Prostate gland (tissue), 2 donors: ENCODE data around the gene RRN3. TPM values are rescaled to one million over a fixed set of nuclear protein-coding genes. Genes with fewer than 3 reads are reported as not detected.
"Not testable (repeated sequence)": the region's sequence is repeated elsewhere in the genome, so short reads cannot be mapped to it uniquely, and the experiment has no call there.

Source experiments
- DNase-seq: peaks from one replicate; pipeline ENCODE4 v3.0.0-alpha.2; 2019; ENCODE audit warnings: low spot score
- H3K27ac ChIP-seq, 2 donors: fragments of 200-600 bp; sonication (generic); 2 replicates each; pipeline ENCODE4 v1.5.1; 2017 to 2019
- H3K27me3 ChIP-seq: fragments of 200-600 bp; sonication (generic); replicated peaks from 2 replicates; pipeline ENCODE4 v1.5.1; 2019; ENCODE audit not compliant: insufficient read depth
- H3K36me3 ChIP-seq, 2 donors: fragments of 200-600 bp; sonication (generic); 1 replicate in 1 of 2; 2 replicates in 1 of 2; pipeline versions ENCODE4 v1.5.1 to v1.8.1; 2017 to 2019
- H3K4me1 ChIP-seq: fragments of 200-600 bp; sonication (generic); replicated peaks from 2 replicates; pipeline ENCODE4 v1.5.1; 2019
- H3K4me3 ChIP-seq, 2 donors: fragments of 200-600 bp; sonication (generic); 2 replicates each; pipeline ENCODE4 v1.5.1; 2017 to 2019
- H3K9me3 ChIP-seq: fragments of 200-600 bp; sonication (generic); 2 replicates; pipeline ENCODE4 v1.5.1; 2017
- POLR2A ChIP-seq: fragments of 450-650 bp; IDR thresholded peaks from one replicate; pipeline ENCODE4 v1.6.1; 2016; ENCODE audit warnings: antibody characterized with exemption, mild to moderate bottlenecking
- POLR2AphosphoS5 ChIP-seq: sonication (generic); formaldehyde crosslinking; IDR thresholded peaks from one replicate; pipeline ENCODE4 v1.6.1; 2017; ENCODE audit warnings: antibody characterized with exemption
- WGBS: methylation state at CpG from one replicate; pipeline ENCODE4 v1.1.5; 2018; 5-methylcytosine and 5-hydroxymethylcytosine counted together
- intact Hi-C: fragments of 100-400 bp; cut with DNase I; formaldehyde crosslinking; loops from one replicate; pipeline ENCODE4 v1.14.2; 2022
- total RNA-seq, 2 donors: library from RNA; depleted of rRNA; stranded (reverse); fragments of >200 nt; gene quantifications; one replicate each; pipeline ENCODE4 v1.1.0, GENCODE V29; 2016
- TF ChIP-seq, protein P1 (sequence below), 4 experiments: fragments of 200-600 bp in 2 of 4; fragments of 450-650 bp in 2 of 4; sonication (generic) in 2 of 4; IDR thresholded peaks; 1 replicate in 3 of 4; 2 replicates in 1 of 4; pipeline ENCODE4 v1.5.1; 2016 to 2019; ENCODE audit warnings: antibody characterized with exemption in 4 of 4, mild to moderate bottlenecking in 2 of 4, moderate library complexity in 2 of 4

The RRN3 gene
- total RNA-seq, 2 donors from 2014 or later = 34.7 to 37.9 TPM

DNA sequence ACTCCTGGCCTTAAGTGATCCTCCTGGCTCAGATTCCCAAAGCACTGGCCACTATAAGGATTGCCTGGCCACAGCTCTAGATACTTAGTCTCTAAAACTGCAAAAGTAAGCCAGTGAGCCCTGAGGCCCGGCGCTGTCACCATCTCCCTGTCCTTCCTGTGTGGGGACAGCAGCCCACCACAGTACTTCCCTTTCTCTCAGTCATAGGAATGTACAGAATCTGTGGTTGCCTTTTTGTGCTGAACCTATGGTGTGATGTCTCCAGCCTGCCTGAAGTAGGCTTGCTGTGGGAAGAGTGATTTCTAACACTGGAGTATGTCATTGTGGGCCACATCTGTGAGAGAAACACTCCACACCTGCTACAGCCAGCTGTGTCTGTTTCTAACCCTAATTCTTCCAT lies 62.9 kb downstream of the RRN3 start:
- no peaks in the 10 kb centered on the region for H3K27me3 ChIP-seq
- H3K36me3 ChIP-seq = peaks cover 23 to 30% of the 10 kb centered on the region in 2 donors
- intact Hi-C loops = no loop called here
- no peaks in the 10 kb centered on the region for H3K4me1 ChIP-seq
- H3K9me3 ChIP-seq = no peaks in the 10 kb centered on the region
- H3K27ac ChIP-seq = no peak overlapping the region
- H3K4me3 ChIP-seq = no peak overlapping the region
- TF ChIP-seq, protein P1, sequence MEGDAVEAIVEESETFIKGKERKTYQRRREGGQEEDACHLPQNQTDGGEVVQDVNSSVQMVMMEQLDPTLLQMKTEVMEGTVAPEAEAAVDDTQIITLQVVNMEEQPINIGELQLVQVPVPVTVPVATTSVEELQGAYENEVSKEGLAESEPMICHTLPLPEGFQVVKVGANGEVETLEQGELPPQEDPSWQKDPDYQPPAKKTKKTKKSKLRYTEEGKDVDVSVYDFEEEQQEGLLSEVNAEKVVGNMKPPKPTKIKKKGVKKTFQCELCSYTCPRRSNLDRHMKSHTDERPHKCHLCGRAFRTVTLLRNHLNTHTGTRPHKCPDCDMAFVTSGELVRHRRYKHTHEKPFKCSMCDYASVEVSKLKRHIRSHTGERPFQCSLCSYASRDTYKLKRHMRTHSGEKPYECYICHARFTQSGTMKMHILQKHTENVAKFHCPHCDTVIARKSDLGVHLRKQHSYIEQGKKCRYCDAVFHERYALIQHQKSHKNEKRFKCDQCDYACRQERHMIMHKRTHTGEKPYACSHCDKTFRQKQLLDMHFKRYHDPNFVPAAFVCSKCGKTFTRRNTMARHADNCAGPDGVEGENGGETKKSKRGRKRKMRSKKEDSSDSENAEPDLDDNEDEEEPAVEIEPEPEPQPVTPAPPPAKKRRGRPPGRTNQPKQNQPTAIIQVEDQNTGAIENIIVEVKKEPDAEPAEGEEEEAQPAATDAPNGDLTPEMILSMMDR (IDR thresholded peaks at IDR 0.05) = no peak
- TF ChIP-seq POLR2AphosphoS5 (no peak), POLR2A (no peak)
- 96% methylated on average over 2 of the region's 2 CpGs for WGBS
- no peak for DNase-seq

DNA sequence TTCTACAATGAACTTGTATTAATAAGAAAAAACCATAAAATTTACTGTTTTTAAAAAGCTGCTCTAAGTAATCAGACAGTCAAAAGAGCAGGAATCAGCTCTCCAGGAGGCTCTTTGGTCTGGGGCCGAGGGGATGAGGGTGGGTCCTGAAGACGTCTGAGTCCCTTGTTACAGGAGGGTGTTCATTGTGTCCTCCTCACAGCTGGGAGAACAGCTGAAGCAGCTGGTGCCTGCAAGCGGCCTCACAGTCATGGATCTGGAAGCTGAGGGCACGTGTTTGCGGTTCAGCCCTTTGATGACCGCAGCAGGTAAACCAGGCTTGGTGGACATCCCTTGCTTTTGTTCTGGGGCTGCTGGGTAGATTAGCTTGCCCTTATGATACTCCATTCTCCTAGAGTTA lies 64.3 kb downstream of the RRN3 start:
- H3K4me3 ChIP-seq, H3K9me3 ChIP-seq, H3K27me3 ChIP-seq, DNase-seq, H3K27ac ChIP-seq, intact Hi-C loops, H3K4me1 ChIP-seq: not testable (repeated sequence)
- peaks cover 19 to 28% of the 10 kb centered on the region in 2 donors for H3K36me3 ChIP-seq
- WGBS = 76% methylated on average over 6 of the region's 6 CpGs

DNA sequence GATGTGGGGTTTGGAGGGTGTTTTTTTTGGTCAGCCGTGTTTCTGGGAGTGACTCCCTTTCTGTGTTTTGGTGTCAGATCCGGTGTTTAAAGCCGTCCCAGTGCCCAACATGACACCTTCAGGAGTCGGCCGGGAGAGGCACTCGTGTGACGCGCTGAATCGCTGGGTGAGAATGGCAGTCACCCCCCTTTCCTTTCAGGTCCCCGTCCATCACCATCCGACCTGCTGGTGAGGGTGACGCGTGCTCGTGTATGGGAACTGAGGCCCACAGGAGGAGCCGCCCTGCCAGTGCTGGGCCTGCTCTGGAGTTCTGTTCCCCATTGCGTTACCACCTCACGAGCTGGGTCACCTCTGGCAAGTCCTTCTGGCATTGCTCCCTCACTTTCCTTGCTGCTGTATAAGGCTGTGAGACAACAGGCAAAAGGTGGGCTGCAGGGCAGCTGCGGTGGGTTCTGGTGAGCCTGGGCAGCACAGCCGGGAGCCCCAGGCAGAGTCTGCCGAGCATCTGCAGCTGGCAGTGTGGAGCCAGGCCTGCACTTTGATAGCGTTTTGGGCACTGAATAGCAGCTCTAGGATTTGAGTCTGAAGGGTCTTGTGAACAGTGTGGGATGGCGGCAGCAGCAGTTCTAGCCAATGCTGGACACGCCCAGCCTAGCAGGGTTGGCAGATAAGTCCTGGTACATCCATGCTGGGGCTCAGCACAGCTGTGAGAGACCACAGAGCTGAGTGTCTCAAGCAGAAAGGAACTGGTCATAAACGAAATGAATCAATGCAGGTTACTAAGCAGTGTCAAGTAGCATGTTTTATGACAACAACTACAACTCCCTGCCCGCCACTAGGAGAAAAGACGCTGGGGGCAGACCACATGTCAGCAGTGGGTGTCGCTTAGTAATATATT lies 65.0 kb downstream of the RRN3 start:
- H3K27ac ChIP-seq = peak overlapping the region; percentile 2 to 4
- H3K4me3 ChIP-seq, intact Hi-C loops, H3K27me3 ChIP-seq, H3K4me1 ChIP-seq, H3K9me3 ChIP-seq, DNase-seq: not testable (repeated sequence)
- H3K36me3 ChIP-seq = peaks cover 12 to 24% of the 10 kb centered on the region in 2 donors
- WGBS = 68% methylated on average over 27 of the region's 27 CpGs

- H3K4me1 ChIP-seq, H3K27me3 ChIP-seq, DNase-seq, H3K4me3 ChIP-seq, intact Hi-C loops, H3K9me3 ChIP-seq: not testable (repeated sequence)
- 74% methylated on average over 6 of the region's 6 CpGs for WGBS
- Histone ChIP-seq H3K36me3 (peaks cover 5 to 18% of the 10 kb centered on the region in 2 donors), H3K27ac (peak overlapping the region; percentile 2 to 4)
These were observed 65.7 kb downstream of the RRN3 start for GRCh38 chr16:15028345-15028715.

DNA sequence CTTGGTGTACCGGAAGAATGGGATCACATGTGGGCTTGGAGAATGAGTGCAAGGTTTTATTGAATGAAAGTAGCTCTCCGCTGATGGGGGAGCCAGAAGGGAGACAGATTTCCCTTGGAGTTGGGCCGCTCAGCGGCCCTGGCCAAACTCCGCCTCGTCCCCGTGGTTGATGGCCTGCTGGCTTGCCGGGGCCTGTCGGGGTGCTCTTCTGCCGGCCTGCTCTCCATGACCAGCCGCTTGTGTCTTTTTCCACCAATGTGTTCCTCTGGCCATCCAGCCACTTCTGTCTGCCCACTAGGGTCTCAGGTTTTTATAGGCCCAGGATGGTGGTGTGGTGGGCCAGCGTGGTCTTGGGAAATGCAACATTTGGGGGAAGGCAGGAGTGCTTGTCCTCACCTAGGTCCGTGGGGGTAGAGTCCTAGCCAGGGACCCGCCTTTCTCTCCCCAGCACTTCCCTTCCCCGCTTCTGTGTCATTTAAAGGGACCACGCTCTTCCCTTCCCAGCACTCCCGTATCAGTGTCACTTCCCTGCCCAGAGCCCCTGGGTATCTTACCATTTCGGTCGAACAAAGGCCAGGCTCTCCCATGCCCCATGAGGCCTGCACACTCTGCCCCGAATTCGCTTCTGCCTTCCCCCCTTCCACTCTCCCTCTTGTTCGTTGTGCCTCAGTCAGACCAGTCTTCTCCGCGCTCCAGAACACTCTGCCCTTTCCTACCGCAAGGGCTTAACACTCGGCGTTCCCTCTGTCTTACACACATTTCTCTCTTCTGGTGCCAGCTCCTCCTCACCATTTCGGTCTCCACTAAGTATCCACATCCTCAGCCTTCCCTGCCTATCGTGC lies 66.3 kb downstream of the RRN3 start:
- intact Hi-C loops = not testable (repeated sequence)

DNA sequence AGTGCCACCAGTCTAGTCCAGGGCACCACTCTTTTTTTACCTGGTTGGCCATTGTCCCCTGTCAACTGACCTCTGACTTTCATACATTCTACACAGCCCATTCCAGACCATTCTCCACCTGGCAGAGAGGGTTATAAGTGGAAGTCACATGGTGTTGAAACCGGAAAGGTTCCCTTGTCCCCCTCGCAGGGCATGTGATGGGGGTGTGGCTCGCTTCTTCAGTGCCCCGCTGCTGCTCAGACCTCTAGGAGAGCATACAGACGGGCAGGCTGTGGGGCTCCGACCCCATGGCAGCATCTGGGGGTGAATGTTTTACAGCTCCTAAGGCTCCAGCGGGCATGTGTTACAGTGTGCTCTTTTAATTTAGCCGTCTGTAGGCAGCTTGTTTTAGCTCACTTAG lies 67.0 kb downstream of the RRN3 start:
- not testable (repeated sequence) for H3K4me1 ChIP-seq
- 73% methylated on average over 7 of the region's 8 CpGs for WGBS

More for the DNA sequence above, 66.3 kb downstream of the RRN3 start:
- H3K27me3 ChIP-seq, H3K4me1 ChIP-seq, H3K4me3 ChIP-seq, H3K9me3 ChIP-seq: not testable (repeated sequence)
- peak; percentile 56 for DNase-seq
- WGBS = 65% methylated on average over 29 of the region's 29 CpGs
- H3K27ac ChIP-seq = peak overlapping the region; percentile 34 to 38
- peaks cover 0 to 12% of the 10 kb centered on the region in 2 donors for H3K36me3 ChIP-seq

DNA sequence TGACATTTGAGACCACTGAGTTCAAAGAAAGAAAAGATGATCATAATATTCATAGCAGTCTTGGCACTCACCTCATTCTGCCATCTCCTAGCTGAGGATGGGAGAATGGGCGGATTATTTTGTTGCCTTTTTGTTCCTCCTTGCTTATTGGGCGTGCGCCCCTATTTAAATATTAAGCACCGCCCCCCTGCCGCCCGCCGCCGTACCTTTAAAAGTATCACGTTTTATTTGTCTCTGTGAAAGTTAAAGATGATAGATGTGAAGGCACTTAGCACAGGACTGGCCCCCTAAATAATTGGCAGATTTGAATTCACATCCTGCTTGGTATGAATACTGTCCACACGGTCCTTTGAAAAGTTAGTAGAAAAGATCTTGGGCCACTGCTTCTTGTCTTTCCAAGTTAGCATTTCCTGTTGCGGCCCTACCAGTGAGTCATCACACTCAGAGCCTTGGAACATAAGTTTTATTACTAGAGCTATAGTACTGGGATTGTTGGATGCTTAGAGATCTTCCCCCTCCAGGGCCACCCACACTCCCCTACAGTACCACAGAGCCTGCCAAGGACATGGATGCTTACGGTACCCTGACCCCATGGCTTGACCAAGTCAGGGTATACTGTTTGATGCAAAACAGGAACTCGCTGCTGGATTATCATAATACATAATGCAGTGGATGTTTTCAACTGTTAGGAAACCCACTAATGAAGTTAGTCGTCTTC lies 68.7 kb downstream of the RRN3 start:
- H3K9me3 ChIP-seq, DNase-seq, H3K27ac ChIP-seq, H3K4me3 ChIP-seq, H3K27me3 ChIP-seq, H3K4me1 ChIP-seq, intact Hi-C loops: not testable (repeated sequence)
- 78% methylated on average over 14 of the region's 14 CpGs for WGBS
- peaks cover 0 to 16% of the 10 kb centered on the region in 2 donors for H3K36me3 ChIP-seq

More for the DNA sequence above, 67.0 kb downstream of the RRN3 start:
- intact Hi-C loops, H3K27me3 ChIP-seq, H3K9me3 ChIP-seq, H3K4me3 ChIP-seq, H3K27ac ChIP-seq, DNase-seq: not testable (repeated sequence)
- peaks cover 0 to 12% of the 10 kb centered on the region in 2 donors for H3K36me3 ChIP-seq

DNA sequence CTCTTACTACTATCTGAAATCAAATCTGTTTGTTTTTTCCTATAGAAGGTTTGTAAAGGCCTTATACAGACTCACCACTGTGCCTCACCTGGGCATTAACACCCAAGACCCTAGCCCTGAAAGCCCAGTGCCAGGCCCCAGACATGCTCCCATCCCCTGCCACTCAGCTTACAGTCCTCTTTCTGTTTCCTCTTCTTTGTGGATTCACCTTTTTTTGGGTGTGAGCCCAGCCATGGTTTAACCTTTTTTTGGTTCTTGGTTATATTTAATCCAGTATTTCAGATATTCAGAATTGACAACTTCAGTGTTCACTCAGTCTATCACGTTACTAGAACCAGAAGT lies 69.2 kb downstream of the RRN3 start:
- H3K4me1 ChIP-seq, intact Hi-C loops, H3K9me3 ChIP-seq, H3K27me3 ChIP-seq, H3K4me3 ChIP-seq, H3K27ac ChIP-seq, DNase-seq: not testable (repeated sequence)
- WGBS = 70% methylated on average over 1 of the region's 1 CpG
- peaks cover 0 to 16% of the 10 kb centered on the region in 2 donors for H3K36me3 ChIP-seq

DNA sequence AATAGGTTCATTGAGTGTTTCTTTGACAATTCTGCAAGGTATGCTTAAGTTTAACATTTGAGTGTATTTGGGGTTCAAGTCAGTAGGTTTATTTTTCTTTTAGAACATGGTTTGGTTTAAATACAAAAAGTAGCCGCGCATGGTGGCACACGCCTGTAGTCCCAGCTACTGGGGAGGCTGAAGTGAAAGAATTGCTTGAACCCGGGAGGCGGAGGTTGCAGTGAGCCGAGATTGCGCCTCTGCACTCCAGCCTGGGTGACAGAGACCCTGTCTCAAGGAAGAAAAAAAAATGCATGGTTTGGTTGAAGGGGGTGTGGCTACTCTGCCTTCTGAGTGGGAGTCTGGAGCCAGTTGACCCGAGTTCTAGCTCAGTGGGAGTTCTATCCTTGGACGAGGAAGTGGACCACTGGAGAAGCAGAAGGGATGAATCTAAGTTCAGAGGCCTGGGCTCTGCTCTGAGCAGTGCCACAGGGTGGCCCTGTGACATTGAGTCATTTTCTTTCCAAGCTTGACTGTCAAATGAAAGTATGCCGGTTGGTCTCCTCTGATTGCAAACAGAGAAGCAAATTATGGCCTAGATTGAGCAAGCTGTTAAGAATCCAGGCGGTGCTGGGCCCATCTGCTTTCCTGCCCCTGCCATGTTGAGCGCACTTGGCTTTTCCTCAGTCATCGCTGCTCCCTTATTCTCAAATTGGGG lies 70.5 kb downstream of the RRN3 start:
- H3K27ac ChIP-seq, H3K36me3 ChIP-seq, H3K27me3 ChIP-seq, DNase-seq, intact Hi-C loops, H3K9me3 ChIP-seq, H3K4me3 ChIP-seq, H3K4me1 ChIP-seq: not testable (repeated sequence)
- WGBS = 88% methylated on average over 13 of the region's 13 CpGs
